SK-N-SH treated with all-trans-retinoic acid at 6 μM for 48 hours (cell line): ENCODE results near the gene ERO1B.

Experiments
- GLIS3 ChIP-seq: fragments of 250-450 bp; sonication (Bioruptor Pico); IDR thresholded peaks from 2 replicates; pipeline ENCODE4 v1.5.0; 2020; ENCODE audit warnings: mild to moderate bottlenecking, moderate library complexity
- OSR1 ChIP-seq: fragments of 250-450 bp; sonication (Bioruptor Pico); IDR thresholded peaks from 2 replicates; pipeline ENCODE4 v1.8.0; 2022; ENCODE audit warnings: moderate library complexity, mild to moderate bottlenecking, inconsistent platforms
- PATZ1 ChIP-seq: fragments of 250-450 bp; sonication (Bioruptor Pico); IDR thresholded peaks from 2 replicates; pipeline ENCODE4 v1.8.0; 2020; ENCODE audit warnings: mild to moderate bottlenecking, moderate library complexity, borderline replicate concordance
- TCF4 ChIP-seq: fragments of 250-450 bp; sonication (Bioruptor Pico); IDR thresholded peaks from 2 replicates; pipeline ENCODE4 v1.8.0; 2021; ENCODE audit warnings: mild to moderate bottlenecking, moderate library complexity, borderline replicate concordance
- TOX ChIP-seq: fragments of 250-450 bp; sonication (Bioruptor Pico); IDR thresholded peaks from 2 replicates; pipeline ENCODE4 v1.8.0; 2021; ENCODE audit warnings: mild to moderate bottlenecking, moderate library complexity, borderline replicate concordance
- ZFP3 ChIP-seq: fragments of 250-450 bp; sonication (Bioruptor Pico); IDR thresholded peaks from 2 replicates; pipeline ENCODE4 v1.5.0; 2020; ENCODE audit warnings: mild to moderate bottlenecking, moderate library complexity
- ZFP30 ChIP-seq: fragments of 450-650 bp; formaldehyde crosslinking; IDR thresholded peaks from 2 replicates; pipeline ENCODE4 v1.5.0; 2022; ENCODE audit warnings: mild to moderate bottlenecking, moderate library complexity

- TF ChIP-seq PATZ1: no peak
- no peak for TF ChIP-seq GLIS3
- TF ChIP-seq TOX (CRISPR knock-in tag): no peak
- TF ChIP-seq ZFP3 (CRISPR knock-in tag): no peak
- TF ChIP-seq ZFP30: no peak
- no peak for TF ChIP-seq OSR1 (CRISPR knock-in tag)
- TF ChIP-seq TCF4 (CRISPR knock-in tag): no peak
Measured at GRCh38 chr1:236220473-236220872, 61.3 kb downstream of the ERO1B start.
